ENCODE measurements around the gene MOSPD3. TPM values are rescaled to one million over a fixed set of nuclear protein-coding genes. Genes with fewer than 3 reads are reported as not detected.
A peak's percentile ranks its signal among the peaks of the same experiment; 100 is the strongest.

Gene MOSPD3
- total and polyA plus RNA-seq, 2 of the 13 experiments (the other 11 are each of a cell fraction or from before 2014, with no cell fraction given) = 7.6 to 8.8 TPM

DNA sequence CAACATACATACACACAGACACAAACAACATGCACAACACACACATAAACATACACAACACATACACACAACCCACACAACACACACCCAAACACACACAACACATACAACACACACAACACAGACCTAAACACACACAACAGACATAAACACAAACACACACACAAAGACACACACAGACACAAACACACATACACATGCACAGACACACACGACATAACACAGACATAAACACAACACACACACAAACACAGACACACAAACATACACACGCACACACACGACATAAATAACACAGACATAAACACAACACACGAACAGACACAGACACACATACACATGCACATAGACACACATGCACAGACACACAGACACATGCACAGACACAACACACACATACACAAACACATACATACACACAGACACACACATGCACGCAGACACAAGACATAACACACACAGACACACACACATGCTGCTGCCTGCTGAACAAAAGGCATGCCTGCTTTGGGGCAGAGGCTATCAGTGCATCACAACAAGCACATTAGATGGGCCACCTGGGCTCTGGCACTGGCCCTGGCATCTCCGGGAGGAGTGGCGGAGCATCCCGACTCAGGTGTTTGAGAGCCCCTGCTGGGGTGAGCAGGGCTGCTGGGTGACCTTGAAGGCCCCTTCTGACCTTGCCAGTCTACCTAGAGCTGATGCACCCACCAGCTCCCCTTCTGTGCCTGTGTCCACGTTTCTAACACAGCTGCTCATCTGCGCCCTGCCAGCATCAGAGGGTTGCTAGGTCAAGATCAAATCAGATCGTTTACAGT, 31.7 kb upstream of the MOSPD3 start (continued):
- TF ChIP-seq, protein P1, sequence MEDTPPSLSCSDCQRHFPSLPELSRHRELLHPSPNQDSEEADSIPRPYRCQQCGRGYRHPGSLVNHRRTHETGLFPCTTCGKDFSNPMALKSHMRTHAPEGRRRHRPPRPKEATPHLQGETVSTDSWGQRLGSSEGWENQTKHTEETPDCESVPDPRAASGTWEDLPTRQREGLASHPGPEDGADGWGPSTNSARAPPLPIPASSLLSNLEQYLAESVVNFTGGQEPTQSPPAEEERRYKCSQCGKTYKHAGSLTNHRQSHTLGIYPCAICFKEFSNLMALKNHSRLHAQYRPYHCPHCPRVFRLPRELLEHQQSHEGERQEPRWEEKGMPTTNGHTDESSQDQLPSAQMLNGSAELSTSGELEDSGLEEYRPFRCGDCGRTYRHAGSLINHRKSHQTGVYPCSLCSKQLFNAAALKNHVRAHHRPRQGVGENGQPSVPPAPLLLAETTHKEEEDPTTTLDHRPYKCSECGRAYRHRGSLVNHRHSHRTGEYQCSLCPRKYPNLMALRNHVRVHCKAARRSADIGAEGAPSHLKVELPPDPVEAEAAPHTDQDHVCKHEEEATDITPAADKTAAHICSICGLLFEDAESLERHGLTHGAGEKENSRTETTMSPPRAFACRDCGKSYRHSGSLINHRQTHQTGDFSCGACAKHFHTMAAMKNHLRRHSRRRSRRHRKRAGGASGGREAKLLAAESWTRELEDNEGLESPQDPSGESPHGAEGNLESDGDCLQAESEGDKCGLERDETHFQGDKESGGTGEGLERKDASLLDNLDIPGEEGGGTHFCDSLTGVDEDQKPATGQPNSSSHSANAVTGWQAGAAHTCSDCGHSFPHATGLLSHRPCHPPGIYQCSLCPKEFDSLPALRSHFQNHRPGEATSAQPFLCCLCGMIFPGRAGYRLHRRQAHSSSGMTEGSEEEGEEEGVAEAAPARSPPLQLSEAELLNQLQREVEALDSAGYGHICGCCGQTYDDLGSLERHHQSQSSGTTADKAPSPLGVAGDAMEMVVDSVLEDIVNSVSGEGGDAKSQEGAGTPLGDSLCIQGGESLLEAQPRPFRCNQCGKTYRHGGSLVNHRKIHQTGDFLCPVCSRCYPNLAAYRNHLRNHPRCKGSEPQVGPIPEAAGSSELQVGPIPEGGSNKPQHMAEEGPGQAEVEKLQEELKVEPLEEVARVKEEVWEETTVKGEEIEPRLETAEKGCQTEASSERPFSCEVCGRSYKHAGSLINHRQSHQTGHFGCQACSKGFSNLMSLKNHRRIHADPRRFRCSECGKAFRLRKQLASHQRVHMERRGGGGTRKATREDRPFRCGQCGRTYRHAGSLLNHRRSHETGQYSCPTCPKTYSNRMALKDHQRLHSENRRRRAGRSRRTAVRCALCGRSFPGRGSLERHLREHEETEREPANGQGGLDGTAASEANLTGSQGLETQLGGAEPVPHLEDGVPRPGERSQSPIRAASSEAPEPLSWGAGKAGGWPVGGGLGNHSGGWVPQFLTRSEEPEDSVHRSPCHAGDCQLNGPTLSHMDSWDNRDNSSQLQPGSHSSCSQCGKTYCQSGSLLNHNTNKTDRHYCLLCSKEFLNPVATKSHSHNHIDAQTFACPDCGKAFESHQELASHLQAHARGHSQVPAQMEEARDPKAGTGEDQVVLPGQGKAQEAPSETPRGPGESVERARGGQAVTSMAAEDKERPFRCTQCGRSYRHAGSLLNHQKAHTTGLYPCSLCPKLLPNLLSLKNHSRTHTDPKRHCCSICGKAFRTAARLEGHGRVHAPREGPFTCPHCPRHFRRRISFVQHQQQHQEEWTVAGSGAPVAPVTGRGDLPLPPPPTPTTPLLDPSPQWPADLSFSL (CRISPR knock-in tag; IDR thresholded peaks at IDR 0.05) = peak; percentile 85
- TF ChIP-seq, protein P2, sequence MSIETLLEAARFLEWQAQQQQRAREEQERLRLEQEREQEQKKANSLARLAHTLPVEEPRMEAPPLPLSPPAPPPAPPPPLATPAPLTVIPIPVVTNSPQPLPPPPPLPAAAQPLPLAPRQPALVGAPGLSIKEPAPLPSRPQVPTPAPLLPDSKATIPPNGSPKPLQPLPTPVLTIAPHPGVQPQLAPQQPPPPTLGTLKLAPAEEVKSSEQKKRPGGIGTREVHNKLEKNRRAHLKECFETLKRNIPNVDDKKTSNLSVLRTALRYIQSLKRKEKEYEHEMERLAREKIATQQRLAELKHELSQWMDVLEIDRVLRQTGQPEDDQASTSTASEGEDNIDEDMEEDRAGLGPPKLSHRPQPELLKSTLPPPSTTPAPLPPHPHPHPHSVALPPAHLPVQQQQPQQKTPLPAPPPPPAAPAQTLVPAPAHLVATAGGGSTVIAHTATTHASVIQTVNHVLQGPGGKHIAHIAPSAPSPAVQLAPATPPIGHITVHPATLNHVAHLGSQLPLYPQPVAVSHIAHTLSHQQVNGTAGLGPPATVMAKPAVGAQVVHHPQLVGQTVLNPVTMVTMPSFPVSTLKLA (IDR thresholded peaks at IDR 0.05) = peak; percentile 91
- peak; percentile 85; the same call in 1 of the 2 replicates for TF ChIP-seq NBN (conservative IDR thresholded peaks at IDR 0.05)
- peak; percentile 74; the same call in 1 of the 2 replicates for TF ChIP-seq ZNF207 (IDR thresholded peaks at IDR 0.05; ENCODE audit: borderline replicate concordance)
- no peak for TF ChIP-seq HMGA1 (CRISPR knock-in tag; conservative IDR thresholded peaks at IDR 0.05)
- TF ChIP-seq ZNF30 (CRISPR knock-in tag; IDR thresholded peaks at IDR 0.05) = no peak
- TF ChIP-seq BORCS8-MEF2B (CRISPR knock-in tag; IDR thresholded peaks at IDR 0.05) = no peak
- TF ChIP-seq IKZF1 (IDR thresholded peaks at IDR 0.05) = 0 out of 2 replicates have a peak, but pooled peaks have one; percentile 80
- TF ChIP-seq POLR2A (IDR thresholded peaks at IDR 0.05; ENCODE audit: insufficient read depth in 1 of 2, low read depth in 2 of 2, low read length in 2 of 2) = 0 out of 4 replicates have a peak, but pooled peaks of 1 of the 2 experiments have one; percentile 5
- no peak for TF ChIP-seq SCMH1 (CRISPR knock-in tag; IDR thresholded peaks at IDR 0.05; ENCODE audit: borderline replicate concordance)
- peak; percentile 31 for TF ChIP-seq FOXK2 (IDR thresholded peaks at IDR 0.05)
- no peak for TF ChIP-seq SOX6 (IDR thresholded peaks at IDR 0.05)
- TF ChIP-seq SOX6 (CRISPR knock-in tag; IDR thresholded peaks at IDR 0.05) = no peak
- no peak for TF ChIP-seq NFYC (CRISPR knock-in tag; IDR thresholded peaks at IDR 0.05)
- TF ChIP-seq POLR2AphosphoS5 (IDR thresholded peaks at IDR 0.05; ENCODE audit: low read depth, low read length) = no peak
